IPS-15b (cell line): ENCODE results near the gene AGTRAP.
A peak's percentile ranks its signal among the peaks of the same experiment; 100 is the strongest.

Source experiments
- H3K27me3 ChIP-seq: one replicate; pipeline ENCODE4 v1.6.1; 2013; ENCODE audit warnings: low read length; ENCODE audit not compliant: control insufficient read depth, insufficient read depth
- H3K36me3 ChIP-seq: one replicate; pipeline ENCODE4 v1.6.1; 2013; ENCODE audit warnings: low read length; ENCODE audit not compliant: control insufficient read depth, insufficient read depth
- H3K4me1 ChIP-seq: one replicate; pipeline ENCODE4 v1.6.1; 2013; ENCODE audit warnings: mild to moderate bottlenecking, low read length; ENCODE audit not compliant: control insufficient read depth, insufficient read depth
- H3K4me3 ChIP-seq: one replicate; pipeline ENCODE4 v1.5.1; 2013; ENCODE audit warnings: low read depth, low read length
- H3K9ac ChIP-seq: one replicate; pipeline ENCODE4 v1.6.1; 2013; ENCODE audit warnings: low read depth, mild to moderate bottlenecking, low read length
- H3K9me3 ChIP-seq: one replicate; pipeline ENCODE4 v1.6.1; 2013; ENCODE audit warnings: mild to moderate bottlenecking, low read length; ENCODE audit not compliant: control insufficient read depth, insufficient read depth

The AGTRAP gene

GRCh38 chr1:11700601-11701467 lies 35.1 kb upstream of the AGTRAP start:
- Histone ChIP-seq H3K9me3 (no peaks in the 10 kb centered on the region), H3K27me3 (no peaks in the 10 kb centered on the region), H3K36me3 (peaks cover 6% of the 10 kb centered on the region), H3K4me1 (peaks cover 20% of the 10 kb centered on the region), H3K9ac (no peak overlapping the region), H3K4me3 (no peak overlapping the region)

- H3K9me3 ChIP-seq, result no peaks in the 10 kb centered on the region
- H3K4me3 ChIP-seq, result no peak overlapping the region
- no peak overlapping the region for H3K9ac ChIP-seq
- H3K4me1 ChIP-seq, result peaks cover 20% of the 10 kb centered on the region
- H3K36me3 ChIP-seq, result peaks cover 9% of the 10 kb centered on the region
- H3K27me3 ChIP-seq, result no peaks in the 10 kb centered on the region
These were observed 34.4 kb upstream of the AGTRAP start for GRCh38 chr1:11701551-11701961.

DNA sequence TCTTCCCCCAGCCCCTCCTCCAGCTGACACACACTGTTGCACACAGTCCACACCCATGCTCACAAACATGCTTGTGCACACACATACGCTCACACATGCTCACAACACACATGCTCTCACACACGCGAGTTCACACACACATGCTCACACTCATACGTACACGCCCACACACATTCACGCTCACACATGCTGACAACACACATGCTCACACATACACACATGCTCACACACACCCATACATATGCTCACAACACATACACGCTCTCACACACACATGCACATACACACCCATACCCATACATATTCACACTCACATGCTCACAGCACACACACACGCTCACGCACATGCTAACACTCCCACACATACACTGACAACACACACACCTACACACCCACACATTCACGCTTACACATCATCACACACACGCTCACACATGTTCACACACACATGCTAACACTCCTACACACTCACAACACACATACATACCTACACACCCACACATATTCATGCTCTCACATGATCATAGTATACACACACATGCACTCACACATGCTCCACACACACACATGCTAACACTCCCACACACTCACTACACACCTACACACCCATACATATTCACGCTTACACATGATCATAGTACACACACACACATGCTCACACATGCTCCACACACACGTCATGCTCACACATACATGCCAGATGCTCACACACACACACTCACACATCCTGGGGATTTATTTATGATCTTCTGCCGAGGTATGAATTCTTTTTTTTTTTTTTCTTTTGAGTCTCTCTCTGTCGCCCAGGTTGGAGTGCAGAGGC lies 33.7 kb upstream of the AGTRAP start:
- Histone ChIP-seq H3K36me3 (peaks cover 9% of the 10 kb centered on the region), H3K9ac (no peak overlapping the region), H3K4me3 (no peak overlapping the region), H3K27me3 (no peaks in the 10 kb centered on the region), H3K9me3 (no peaks in the 10 kb centered on the region), H3K4me1 (peaks cover 20% of the 10 kb centered on the region)

GRCh38 chr1:11703357-11704193 lies 32.4 kb upstream of the AGTRAP start:
- no peaks in the 10 kb centered on the region for H3K27me3 ChIP-seq

GRCh38 chr1:11704194-11704529 lies 31.8 kb upstream of the AGTRAP start:
- H3K4me1 ChIP-seq, result peaks cover 23% of the 10 kb centered on the region
- no peaks in the 10 kb centered on the region for H3K27me3 ChIP-seq
- H3K36me3 ChIP-seq, result peaks cover 10% of the 10 kb centered on the region
- H3K9ac ChIP-seq, result peak overlapping the region; percentile 51
- H3K9me3 ChIP-seq, result no peaks in the 10 kb centered on the region
- no peak overlapping the region for H3K4me3 ChIP-seq

More at GRCh38 chr1:11703357-11704193, 32.4 kb upstream of the AGTRAP start:
- H3K4me1 ChIP-seq, result peaks cover 23% of the 10 kb centered on the region
- no peak overlapping the region for H3K9ac ChIP-seq
- H3K4me3 ChIP-seq, result no peak overlapping the region
- peaks cover 9% of the 10 kb centered on the region for H3K36me3 ChIP-seq
- no peaks in the 10 kb centered on the region for H3K9me3 ChIP-seq

DNA sequence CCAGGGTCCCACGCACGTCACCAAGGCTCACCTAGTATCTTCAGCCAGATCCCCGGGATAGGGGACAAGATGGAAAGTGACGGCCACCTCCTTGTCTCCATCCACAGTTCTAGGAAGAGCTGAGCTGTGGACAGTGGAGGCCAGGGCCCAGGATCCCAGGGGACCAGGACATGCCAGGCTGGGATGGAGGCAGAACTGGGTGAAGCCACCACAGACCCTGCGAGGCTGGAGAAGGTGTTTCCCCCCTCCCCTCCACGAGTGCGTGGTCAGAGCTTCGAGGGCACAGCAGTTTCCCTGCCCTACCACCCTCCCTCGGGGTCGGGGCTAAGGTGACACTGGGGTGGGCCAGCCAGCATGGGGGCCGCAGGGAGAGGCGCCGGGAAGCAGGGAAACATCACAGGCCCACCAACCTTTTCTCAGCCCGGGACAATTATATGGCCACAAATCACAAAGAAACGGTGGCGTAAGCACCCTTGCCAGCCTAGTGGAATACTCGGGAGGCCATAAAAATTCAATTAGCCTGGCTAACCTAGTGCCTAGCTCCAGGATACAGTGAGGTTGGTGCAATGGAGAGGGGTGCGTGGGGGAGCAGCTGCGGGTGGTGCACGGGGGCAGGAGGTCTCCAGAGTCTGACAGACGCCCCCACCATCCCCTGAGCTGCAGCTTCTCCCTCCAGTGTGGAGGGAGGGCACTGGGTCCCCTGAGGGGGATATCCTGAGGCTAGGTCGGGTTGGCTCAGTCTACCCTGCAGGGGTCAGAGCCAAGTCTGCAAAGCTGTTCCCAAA lies 31.1 kb upstream of the AGTRAP start:
- H3K4me1 ChIP-seq, result peaks cover 23% of the 10 kb centered on the region
- H3K36me3 ChIP-seq, result peaks cover 14% of the 10 kb centered on the region
- H3K9ac ChIP-seq, result peak overlapping the region; percentile 54
- H3K27me3 ChIP-seq, result no peaks in the 10 kb centered on the region
- no peak overlapping the region for H3K4me3 ChIP-seq
- H3K9me3 ChIP-seq, result no peaks in the 10 kb centered on the region

GRCh38 chr1:11705596-11705995 lies 30.3 kb upstream of the AGTRAP start:
- Histone ChIP-seq H3K4me3 (no peak overlapping the region), H3K36me3 (peaks cover 14% of the 10 kb centered on the region), H3K9me3 (no peaks in the 10 kb centered on the region), H3K4me1 (peaks cover 23% of the 10 kb centered on the region), H3K9ac (peak overlapping the region; percentile 54), H3K27me3 (no peaks in the 10 kb centered on the region)

- Histone ChIP-seq H3K4me1 (peaks cover 23% of the 10 kb centered on the region), H3K9me3 (no peaks in the 10 kb centered on the region), H3K27me3 (no peaks in the 10 kb centered on the region), H3K36me3 (peaks cover 14% of the 10 kb centered on the region), H3K9ac (no peak overlapping the region), H3K4me3 (no peak overlapping the region)
These were observed 29.6 kb upstream of the AGTRAP start for GRCh38 chr1:11706292-11706691.

DNA sequence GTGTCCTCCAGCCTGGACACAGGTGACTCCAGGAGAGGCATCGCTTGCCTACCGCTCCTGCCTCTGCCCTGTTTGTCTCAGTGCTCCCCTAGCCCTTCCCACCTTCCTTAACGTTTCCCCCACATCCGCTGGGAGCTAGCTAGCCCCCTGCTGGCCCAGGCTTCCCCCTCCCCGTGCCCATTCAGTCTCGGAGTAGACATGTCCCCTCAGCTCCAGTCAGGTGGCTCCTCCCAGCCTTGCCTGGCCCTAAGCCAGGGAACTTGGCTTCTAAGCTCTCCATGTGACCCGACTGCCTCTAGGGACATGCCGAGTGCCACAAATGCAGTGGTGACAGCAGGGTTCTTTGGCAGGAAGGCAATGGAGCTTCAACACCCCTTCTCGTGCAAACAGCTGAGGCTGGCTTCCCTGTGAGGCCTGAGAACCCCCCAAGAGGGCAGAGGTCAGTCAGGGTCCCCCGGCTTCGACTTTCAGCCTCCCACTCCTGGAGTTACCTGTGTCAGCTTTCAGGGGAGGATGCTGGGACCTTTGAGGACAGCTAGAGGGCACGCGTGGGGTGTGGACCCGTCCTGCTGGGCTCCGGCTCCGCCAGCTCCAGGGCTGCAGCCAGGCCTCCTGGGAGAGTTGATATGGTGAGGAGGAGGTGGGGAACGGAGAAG lies 28.2 kb upstream of the AGTRAP start:
- no peak overlapping the region for H3K4me3 ChIP-seq
- H3K9me3 ChIP-seq, result no peaks in the 10 kb centered on the region
- peak overlapping the region; percentile 57 for H3K9ac ChIP-seq
- H3K36me3 ChIP-seq, result peaks cover 19% of the 10 kb centered on the region
- H3K27me3 ChIP-seq, result no peaks in the 10 kb centered on the region
- H3K4me1 ChIP-seq, result peaks cover 23% of the 10 kb centered on the region

DNA sequence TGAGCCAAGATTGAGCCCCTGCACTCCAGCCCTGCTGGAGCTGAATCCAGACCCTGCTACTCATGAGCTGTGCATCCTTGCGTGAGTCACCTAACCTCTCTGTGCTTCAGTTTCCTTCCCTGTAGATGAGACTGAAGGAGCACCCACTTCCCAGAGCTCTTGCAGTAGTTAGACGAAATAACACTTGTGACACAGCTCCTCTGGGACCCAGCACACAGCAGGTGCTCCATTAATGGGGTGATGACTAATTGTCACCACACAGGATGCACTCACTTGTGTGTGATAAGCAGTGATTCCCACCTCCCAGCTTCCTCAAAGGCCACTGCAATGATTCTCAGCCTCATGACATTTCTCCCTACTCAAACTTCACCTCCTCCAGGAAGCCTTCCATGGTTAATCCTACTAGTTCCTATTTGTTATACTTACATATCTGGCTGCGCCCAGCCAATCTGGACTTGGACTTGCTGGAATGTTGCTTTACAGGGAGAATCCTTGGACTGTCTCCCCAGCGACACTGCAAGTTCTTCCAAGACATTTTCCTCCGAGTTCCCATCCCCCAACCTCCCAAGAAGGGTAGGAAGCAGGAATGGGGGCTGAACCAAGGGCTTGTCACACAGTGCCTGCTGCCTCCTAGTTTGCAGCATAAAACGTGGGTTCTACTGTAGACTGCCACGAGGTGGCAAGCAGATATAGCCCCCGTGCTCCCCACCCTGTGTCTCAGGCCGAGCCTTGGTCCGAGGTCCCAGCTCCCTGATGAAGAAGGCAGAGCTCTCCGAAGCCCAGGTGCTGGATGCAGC lies 27.2 kb upstream of the AGTRAP start:
- no peak overlapping the region for H3K9ac ChIP-seq

More for the DNA sequence above, 27.2 kb upstream of the AGTRAP start:
- peaks cover 25% of the 10 kb centered on the region for H3K36me3 ChIP-seq
- no peak overlapping the region for H3K4me3 ChIP-seq
- peaks cover 21% of the 10 kb centered on the region for H3K4me1 ChIP-seq
- no peaks in the 10 kb centered on the region for H3K27me3 ChIP-seq
- H3K9me3 ChIP-seq, result no peaks in the 10 kb centered on the region
